HG02623 (cell line): ENCODE data around the gene ITGB8.

ENCODE experiments used
- ATAC-seq: cut with Tn5 transposase; IDR thresholded peaks from one replicate; pipeline ENCODE4 v1.9.1; 2021; ENCODE audit warnings: moderate library complexity; ENCODE audit not compliant: unreplicated experiment

Gene ITGB8

DNA sequence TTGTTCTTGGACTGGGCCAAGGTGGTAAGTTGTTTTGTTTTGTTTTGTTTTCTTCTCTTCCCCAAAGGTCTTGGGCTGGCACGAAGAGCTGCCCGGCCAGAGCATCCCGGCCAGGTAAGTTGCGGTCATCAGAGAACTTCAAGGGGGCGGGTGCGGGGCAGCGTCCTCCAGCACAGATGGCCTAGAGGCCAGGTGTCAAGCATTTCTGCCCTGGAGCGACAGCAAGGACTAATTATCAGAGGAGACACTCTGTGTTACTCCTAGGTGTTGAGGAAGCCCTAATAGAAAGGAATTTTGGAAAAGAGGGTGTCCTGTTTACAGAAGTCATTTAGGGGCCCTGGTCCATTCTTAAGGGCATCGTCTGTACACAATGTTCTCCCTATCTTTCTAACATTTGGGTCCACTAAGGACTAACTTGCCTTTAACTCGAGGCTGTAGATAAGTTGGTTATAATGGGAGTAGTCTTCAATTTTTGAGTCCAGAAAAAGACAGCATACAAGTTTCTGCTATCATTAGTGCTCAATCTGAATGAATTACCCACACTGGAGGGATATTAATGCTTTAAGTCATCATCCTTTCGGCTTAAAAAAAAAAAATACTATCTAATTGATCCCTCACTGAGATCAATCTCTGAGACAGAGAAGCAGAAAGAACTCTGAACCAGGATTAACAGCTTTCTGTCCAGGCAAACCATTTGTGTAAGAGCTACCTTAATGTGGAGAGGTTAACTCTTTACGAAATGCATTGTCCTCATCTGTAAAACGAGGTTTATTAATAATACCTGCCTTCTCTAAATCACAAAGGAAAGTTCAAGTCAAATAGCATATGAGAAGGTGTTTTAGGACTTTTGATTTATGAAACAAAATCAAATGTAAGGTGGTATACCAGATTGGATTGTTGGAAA lies 1.5 kb downstream of the ITGB8 start:
- ATAC-seq = no peak

DNA sequence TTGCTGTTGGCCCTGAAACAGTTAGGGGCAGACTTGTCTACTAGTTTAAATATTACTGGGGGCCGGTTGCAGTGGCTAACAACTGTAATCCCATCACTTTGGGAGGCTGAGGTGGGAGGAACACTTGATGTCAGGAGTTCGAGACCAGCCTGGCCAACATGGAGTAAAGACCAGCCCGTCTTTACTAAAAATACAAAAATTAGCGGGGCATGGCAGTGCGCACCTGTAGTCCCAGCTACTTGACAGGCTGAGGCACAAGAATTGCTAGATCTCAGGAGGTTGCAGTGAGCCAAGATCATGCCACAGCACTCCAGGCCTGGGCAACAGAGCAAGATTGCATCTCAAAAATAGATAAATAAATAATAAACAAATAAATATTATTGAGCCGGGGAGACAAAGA lies 7.6 kb downstream of the ITGB8 start:
- ATAC-seq = no peak

DNA sequence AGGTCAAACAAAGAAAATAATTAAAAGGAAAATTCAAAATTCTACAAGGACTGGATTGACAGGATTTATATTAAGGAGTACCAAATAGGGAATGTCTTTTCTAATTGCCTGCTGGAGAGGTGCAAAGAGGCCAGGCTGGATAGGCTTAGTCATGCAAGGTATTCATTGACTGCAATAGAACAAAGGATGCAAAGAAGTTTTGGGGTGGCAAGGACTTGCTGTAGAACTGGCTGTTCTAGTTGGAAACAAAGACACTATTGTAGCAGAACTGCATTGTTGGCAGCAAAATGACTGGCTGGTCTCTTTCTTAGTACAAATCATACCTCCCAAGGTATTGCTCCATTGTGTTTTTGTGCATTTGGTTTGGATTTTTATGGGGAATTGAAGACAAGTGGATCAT lies 10.1 kb downstream of the ITGB8 start:
- ATAC-seq = no peak

DNA sequence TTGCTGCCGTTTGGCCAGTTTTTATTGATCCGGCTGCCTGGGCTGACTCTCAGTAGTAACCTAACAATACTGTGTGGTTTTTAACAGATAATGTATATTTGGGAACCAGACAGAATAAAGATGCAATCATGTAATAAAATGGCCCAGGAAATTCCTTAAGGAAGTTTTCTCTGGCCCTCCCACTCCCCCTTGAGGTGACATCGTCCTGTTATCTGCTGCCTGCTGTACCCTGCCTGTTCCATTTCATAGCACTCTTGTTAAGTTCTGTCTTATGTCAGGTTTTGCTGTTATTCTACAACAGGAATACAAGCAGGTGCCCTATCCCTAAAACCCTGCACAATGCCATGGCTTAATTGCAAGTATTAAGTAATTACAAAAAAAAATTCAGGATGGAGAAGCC lies 12.5 kb downstream of the ITGB8 start:
- no peak for ATAC-seq

- ATAC-seq = no peak
Observed at GRCh38 chr7:20343941-20344340, 13.2 kb downstream of the ITGB8 start.

- ATAC-seq = no peak
Observed at GRCh38 chr7:20344396-20344795, 13.7 kb downstream of the ITGB8 start.

DNA sequence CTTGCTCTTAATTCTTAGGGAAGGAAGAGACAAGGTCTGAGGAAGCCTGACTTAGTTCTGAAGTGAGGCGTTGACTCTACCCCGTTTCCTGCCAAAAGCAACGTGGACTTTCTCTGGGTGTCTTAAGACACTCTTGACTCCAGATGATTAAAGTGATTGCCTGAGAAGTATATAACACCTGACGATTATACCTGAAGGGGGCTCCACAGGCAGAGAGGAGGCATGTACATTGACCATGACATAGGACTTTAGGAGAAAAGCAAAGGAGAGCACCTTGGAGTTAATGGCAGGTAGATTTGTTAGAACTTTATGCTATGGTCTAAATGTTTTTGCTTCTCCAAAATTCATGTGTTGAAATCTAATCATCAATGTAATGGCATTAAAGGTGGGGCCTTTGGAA lies 15.9 kb downstream of the ITGB8 start:
- ATAC-seq = no peak

DNA sequence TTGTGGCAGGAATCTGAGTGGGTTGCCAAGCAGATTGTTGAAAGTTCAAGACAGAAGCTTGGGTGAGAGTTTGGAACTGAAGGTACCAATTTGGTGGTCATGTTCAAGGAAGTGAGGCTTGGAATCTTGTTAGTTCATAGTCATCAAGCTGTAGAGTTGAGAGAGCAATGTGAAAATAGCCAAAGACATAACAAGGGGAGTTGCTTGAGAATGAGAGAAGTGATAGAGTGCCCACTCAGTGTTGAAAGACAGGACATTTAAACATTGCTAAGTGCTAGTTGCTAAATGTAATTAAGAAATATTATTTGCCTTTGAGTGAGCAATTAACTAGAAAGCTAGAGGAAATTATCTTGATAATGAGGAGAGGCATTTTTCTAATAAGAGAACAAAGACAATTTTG lies 17.0 kb downstream of the ITGB8 start:
- no peak for ATAC-seq

GRCh38 chr7:20348125-20348807 lies 17.6 kb downstream of the ITGB8 start:
- no peak for ATAC-seq

DNA sequence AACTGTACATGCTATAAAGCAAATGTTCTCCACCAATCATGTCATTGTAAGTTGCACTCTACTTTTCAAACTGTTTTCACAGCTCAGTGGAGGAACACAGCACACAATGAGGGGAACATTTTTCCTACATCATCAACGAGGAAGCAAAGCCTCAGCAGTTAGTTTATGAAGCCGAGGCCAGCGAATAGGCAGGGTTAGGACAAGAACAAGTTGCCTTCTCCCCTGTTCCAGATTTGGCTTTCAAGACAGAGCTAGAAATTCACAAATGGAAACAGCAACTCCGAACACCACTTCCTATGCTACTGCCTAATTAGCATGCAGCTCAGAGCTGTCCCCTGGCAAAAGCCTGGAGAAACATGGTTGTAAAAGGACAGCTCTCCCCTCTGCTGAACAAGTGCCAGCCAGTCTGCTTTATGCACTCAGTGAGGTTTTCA lies 19.8 kb downstream of the ITGB8 start:
- no peak for ATAC-seq

DNA sequence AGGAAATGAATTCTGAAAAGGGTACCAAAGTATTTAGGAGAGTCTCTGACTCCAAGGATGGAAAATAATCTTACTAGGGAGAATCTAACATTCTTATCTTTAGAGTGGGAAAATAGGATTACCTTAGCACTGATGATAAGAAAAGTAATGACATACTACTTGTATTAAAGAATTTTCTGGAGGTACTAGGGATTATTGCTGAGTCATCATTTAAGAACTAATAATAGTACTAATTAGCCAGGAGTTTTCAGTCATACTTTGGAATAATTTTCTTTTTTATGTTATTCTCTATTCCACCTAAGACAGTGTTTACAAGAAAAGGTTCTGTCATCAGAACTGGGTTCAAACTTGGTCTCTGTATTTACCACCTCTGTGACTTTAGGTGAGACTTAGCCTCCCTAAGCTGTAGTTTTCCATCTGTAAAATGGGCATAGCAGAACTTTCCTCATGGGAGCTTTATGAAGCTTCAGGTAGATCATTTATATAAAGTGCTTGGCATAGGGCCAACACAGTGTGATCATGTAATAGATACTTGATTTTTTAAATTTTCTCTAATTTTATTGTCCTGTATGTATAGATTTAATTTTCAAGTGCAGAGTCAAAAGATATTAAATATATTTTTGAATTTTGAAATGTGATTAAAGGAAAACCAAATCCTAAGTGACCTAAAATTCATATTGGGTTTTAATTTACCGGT lies 20.4 kb downstream of the ITGB8 start:
- no peak for ATAC-seq

DNA sequence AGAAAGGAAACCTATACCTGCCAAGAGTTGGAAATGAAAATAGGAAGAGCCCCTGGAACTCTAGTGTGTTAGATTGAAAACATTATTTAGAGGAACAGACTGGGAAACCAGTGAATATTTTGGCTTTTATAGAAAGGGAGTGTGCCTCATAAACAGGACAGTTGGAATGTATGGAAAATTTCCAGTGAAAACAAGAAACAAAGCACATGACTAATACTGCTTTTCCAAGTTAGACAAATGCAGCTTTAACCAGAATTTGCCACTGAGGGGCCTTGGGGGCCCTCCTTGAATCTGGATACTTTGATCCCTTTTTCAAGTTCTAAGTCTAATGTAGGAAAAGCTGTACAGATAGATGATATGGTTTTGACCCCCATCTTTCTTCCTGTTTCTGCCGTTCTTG lies 21.2 kb downstream of the ITGB8 start:
- ATAC-seq = no peak

- ATAC-seq = no peak
Observed at GRCh38 chr7:20352573-20353306, 22.0 kb downstream of the ITGB8 start.

DNA sequence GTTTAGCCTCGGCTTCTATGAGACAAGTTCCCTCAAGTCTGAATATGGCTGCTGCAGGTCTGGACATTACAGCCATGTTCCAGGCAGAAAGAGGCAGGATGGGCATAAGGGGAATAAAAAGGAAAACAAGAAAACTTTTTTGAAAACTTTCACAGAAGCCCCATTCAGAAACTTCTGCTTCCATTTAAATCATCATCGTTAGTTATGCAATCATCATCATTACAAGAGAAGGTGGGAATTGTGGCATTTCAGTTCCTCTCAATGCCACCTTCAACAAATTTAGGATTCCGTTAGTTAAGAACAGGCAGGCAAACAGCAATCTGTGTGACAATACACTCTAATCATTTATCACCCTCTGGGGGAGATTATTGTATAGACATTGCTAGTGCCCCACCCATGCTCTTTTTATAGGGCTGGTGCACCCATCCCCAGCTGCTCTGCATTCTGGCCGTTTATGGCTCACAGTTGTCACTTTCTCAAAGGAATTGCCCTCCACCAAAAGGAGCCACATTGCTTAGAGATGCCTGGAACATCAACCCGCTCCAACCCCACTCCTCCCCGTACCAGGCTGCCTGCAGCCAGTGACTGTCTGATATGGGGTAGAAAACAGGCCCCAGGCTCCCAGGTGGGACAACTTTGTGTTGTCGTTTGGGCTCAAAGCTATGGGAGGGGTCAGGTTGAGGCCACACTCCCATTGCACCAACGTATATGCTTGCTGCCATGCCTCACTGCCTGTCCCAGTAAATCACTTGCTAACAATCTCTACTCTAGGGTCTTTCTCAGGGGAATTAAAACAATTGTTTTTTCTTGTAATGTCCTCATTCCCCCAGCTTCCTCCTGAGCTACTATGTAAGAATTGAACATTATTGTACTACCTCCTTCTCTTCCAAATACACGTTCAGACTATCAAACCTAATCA lies 24.2 kb downstream of the ITGB8 start:
- no peak for ATAC-seq

GRCh38 chr7:20358106-20358505 lies 27.4 kb downstream of the ITGB8 start:
- ATAC-seq = no peak

DNA sequence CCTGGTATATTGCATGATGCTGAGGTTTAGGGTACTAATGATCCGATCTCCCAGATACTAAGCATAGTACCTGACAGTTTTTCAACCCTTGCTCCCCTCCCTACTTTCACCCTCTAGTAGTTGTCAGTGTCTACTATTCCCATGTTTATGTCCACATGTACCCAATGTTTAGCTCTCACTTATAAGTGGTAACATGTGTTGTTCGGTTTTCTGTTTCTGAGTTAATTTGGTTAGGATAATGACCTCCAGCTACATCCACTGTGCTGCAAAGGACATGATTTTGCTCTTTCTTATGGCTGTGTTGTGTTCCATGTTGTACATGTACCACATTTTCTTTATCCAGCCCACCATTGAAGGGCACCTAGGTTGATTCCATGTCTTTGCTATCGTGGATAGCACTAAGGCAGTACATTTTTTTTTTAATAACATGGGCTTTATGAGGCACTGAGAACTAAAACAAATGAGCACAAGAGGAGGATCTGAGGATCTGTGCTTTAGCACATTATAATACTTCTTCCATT lies 28.1 kb downstream of the ITGB8 start:
- no peak for ATAC-seq

GRCh38 chr7:20359341-20359963 lies 28.8 kb downstream of the ITGB8 start:
- no peak for ATAC-seq

DNA sequence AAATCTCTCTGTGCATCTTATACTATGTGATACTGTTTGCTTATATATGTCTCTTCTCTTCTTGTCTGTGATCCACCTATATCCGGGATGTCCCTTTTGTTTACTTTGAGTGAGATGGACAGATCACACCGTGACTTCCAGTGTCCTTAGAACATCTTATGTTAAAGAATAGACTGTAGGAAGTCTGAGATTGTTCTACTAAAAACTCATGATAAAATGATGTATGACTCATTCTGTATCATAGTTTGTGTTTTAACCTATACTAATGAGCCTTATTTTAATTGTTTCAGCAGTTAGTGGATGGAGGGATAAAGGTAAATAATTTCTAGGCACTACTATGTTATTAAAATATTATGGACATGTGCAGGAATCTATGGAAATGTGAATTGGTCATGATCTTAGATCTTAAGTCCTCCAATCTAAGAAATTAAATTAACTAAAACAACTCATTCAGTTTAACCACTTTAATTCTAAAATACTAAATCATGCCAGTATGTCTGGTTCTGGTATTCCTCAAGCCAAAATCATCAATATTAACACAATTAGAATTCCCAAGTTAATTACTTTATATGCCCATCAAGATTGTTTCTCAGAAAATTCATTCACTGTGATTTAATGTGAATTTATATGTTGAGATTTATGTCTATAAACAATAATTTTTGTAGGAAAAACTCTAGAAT lies 32.0 kb downstream of the ITGB8 start:
- no peak for ATAC-seq
